Tibial nerve (tissue), 3 donors: ENCODE results near the gene GSE1.

Experiments used
- POLR2A ChIP-seq, 2 donors: fragments of 450-650 bp; IDR thresholded peaks; one replicate each; pipeline ENCODE4 v1.6.1; 2017; ENCODE audit warnings: antibody characterized with exemption in 2 of 2, mild to moderate bottlenecking in 2 of 2, moderate library complexity in 2 of 2
- TF ChIP-seq, protein P1 (sequence below), 5 experiments: fragments of 200-600 bp in 3 of 5; fragments of 450-650 bp in 2 of 5; sonication (generic) in 3 of 5; IDR thresholded peaks; one replicate each; pipeline ENCODE4 v1.5.1; 2016 to 2019; ENCODE audit warnings: antibody characterized with exemption in 5 of 5, mild to moderate bottlenecking in 3 of 5, moderate library complexity in 2 of 5

DNA sequence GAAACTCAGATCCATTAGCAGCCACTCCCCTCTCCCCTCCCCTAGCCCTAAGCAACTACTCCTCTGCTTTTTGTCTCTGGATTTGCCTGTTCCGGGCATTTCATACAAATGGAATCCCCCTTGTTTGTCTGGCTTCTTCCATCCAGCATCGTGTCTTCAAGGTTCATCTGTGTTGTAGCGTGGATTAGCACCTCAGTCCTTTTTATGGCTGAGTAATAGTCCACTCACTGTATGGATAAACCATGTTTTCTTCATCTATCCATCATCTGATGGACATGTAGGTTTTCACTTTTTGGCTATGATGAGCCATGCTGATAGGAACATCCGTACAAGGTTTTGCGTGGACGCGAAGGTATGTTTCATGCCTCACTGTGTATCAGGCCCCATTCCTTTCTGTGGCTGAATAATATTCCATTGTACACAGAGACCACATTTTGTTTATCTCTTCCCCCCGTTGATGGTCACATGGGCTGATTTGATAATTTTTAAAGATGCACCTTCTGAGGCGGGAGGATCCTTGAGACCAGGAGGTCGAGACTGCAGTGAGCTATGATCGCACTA is 8.9 kb upstream of the GSE1 start:
- TF ChIP-seq, protein P1, sequence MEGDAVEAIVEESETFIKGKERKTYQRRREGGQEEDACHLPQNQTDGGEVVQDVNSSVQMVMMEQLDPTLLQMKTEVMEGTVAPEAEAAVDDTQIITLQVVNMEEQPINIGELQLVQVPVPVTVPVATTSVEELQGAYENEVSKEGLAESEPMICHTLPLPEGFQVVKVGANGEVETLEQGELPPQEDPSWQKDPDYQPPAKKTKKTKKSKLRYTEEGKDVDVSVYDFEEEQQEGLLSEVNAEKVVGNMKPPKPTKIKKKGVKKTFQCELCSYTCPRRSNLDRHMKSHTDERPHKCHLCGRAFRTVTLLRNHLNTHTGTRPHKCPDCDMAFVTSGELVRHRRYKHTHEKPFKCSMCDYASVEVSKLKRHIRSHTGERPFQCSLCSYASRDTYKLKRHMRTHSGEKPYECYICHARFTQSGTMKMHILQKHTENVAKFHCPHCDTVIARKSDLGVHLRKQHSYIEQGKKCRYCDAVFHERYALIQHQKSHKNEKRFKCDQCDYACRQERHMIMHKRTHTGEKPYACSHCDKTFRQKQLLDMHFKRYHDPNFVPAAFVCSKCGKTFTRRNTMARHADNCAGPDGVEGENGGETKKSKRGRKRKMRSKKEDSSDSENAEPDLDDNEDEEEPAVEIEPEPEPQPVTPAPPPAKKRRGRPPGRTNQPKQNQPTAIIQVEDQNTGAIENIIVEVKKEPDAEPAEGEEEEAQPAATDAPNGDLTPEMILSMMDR (IDR thresholded peaks at IDR 0.05): no peak
- no peak for TF ChIP-seq POLR2A (IDR thresholded peaks at IDR 0.05)
